ENCODE measurements around the gene GIMAP5. TPM values are rescaled to one million over a fixed set of nuclear protein-coding genes. Genes with fewer than 3 reads are reported as not detected.

The GIMAP5 gene
- total RNA-seq, 1 experiment from 2014 or later: 0.24 TPM

DNA sequence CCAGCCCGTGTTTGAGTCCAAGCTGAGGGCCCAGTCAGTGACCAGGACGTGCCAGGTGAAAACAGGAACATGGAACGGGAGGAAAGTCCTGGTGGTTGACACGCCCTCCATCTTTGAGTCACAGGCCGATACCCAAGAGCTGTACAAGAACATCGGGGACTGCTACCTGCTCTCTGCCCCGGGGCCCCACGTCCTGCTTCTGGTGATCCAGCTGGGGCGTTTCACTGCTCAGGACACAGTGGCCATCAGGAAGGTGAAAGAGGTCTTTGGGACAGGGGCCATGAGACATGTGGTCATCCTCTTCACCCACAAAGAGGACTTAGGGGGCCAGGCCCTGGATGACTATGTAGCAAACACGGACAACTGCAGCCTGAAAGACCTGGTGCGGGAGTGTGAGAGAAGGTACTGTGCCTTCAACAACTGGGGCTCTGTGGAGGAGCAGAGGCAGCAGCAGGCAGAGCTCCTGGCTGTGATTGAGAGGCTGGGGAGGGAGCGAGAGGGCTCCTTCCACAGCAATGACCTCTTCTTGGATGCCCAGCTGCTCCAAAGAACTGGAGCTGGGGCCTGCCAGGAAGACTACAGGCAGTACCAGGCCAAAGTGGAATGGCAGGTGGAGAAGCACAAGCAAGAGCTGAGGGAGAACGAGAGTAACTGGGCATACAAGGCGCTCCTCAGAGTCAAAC, 5.2 kb downstream of the GIMAP5 start (continued):
- TF ChIP-seq ATF6 (CRISPR knock-in tag; IDR thresholded peaks at IDR 0.05) (no peak), ELF4 (CRISPR knock-in tag; IDR thresholded peaks at IDR 0.05; ENCODE audit: low read depth) (no peak), GRHL2 (CRISPR knock-in tag; IDR thresholded peaks at IDR 0.05; ENCODE audit: insufficient replicate concordance, severe bottlenecking) (no peak)
- TF ChIP-seq, protein P1, sequence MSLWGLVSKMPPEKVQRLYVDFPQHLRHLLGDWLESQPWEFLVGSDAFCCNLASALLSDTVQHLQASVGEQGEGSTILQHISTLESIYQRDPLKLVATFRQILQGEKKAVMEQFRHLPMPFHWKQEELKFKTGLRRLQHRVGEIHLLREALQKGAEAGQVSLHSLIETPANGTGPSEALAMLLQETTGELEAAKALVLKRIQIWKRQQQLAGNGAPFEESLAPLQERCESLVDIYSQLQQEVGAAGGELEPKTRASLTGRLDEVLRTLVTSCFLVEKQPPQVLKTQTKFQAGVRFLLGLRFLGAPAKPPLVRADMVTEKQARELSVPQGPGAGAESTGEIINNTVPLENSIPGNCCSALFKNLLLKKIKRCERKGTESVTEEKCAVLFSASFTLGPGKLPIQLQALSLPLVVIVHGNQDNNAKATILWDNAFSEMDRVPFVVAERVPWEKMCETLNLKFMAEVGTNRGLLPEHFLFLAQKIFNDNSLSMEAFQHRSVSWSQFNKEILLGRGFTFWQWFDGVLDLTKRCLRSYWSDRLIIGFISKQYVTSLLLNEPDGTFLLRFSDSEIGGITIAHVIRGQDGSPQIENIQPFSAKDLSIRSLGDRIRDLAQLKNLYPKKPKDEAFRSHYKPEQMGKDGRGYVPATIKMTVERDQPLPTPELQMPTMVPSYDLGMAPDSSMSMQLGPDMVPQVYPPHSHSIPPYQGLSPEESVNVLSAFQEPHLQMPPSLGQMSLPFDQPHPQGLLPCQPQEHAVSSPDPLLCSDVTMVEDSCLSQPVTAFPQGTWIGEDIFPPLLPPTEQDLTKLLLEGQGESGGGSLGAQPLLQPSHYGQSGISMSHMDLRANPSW (CRISPR knock-in tag; conservative IDR thresholded peaks at IDR 0.05; ENCODE audit: low read depth): no peak
- TF ChIP-seq, protein P2, sequence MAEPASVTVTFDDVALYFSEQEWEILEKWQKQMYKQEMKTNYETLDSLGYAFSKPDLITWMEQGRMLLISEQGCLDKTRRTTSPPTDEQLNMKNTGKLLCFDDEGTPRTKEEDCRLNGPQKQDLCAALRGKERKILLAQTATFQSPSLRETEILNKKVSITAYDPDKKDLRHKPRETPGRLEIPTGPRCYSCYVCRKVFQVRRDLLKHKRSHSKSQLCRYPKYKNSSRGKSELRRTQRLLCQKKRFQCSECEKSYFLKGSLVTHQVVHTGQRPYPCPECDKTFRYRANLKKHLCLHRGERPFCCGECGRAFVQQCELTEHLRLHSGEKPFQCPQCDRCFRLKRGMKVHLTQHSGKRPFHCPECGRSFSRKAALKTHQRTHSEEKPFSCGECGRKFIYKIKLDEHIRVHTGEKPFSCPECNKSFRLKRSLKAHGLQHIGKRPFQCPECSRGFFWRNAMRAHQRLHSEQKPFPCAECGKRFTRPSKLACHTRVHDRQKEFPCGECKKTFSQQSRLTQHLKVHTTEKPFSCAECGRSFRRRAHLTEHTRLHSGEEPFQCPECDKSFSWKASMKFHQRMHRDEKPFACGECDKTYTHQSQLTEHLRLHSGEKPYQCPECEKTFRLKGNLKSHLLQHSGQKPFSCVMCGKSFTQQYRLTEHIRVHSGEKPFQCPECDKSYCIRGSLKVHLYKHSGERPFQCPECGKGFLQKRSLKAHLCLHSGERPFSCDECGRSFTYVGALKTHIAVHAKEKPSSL (CRISPR knock-in tag; conservative IDR thresholded peaks at IDR 0.05): no peak

DNA sequence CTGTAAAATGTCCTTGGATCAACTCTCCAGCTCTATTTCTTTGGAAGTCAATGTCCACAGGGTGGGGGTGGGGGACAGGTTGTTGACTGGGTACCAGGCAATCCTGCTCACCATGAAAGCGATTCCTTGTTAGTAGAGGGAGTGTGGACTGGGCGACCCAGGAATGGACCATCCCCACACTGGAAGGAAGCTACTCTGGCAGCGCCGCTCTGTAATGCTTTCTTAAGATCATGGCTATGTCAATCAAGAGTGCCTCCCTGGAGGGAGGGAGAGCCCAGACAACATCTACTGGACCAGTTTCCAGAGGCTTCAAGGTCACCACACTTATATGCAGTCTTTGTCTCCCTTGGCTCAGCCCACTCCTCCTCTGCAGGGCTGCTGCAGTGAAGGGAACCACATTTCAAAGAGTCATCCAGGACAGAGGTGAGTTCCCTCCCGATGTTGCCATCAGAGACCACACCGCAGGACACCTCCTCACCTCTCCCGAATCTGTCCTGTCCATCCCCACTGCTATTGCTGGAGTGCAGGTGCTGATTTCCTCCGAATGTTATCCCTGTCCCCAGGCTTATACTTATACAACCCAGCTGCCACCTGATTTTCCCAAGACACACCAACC, 6.9 kb downstream of the GIMAP5 start:
- H3K9me3 Mint-ChIP-seq: no peaks in the 10 kb centered on the region
- ATAC-seq (no peak), DNase-seq (ENCODE audit: low spot score) (no peak)
- no peak overlapping the region for H3K27ac Mint-ChIP-seq
- CTCF ChIA-PET: interaction anchor here (1.4 to 1.5 kb wide), 2 partner anchors 295 kb away, joined by 5 to 6 read pairs; no protein-coding TSS in a partner anchor
- H3K4me1 Mint-ChIP-seq: no peaks in the 10 kb centered on the region
- no peaks in the 10 kb centered on the region for H3K36me3 Mint-ChIP-seq
- peaks cover 100% of the 10 kb centered on the region for H3K27me3 Mint-ChIP-seq (ENCODE audit: low read depth)
- POLR2A ChIA-PET: interaction anchor here (0.6 kb wide), 1 partner anchor 175 kb away, joined by 3 read pairs; no protein-coding TSS in a partner anchor
- no peak overlapping the region for H3K4me3 Mint-ChIP-seq
- no peak for TF ChIP-seq ZNF671 (CRISPR knock-in tag; IDR thresholded peaks at IDR 0.05)

- ChIA-PET CTCF (interaction anchor here (1.4 kb wide), 1 partner anchor 296 kb away, joined by 5 read pairs; no protein-coding TSS in a partner anchor), POLR2A (no interaction called here)
- DNase-seq (ENCODE audit: low spot score) (no peak), ATAC-seq (no peak)
- H3K4me1 Mint-ChIP-seq: no peaks in the 10 kb centered on the region
- H3K4me3 Mint-ChIP-seq: no peak overlapping the region
- H3K36me3 Mint-ChIP-seq: no peaks in the 10 kb centered on the region
- no peak overlapping the region for H3K27ac Mint-ChIP-seq
- no peak for TF ChIP-seq RORB (CRISPR knock-in tag; IDR thresholded peaks at IDR 0.05)
- no peak for TF ChIP-seq ESRRA (CRISPR knock-in tag; IDR thresholded peaks at IDR 0.05; ENCODE audit: borderline replicate concordance)
- no peak for TF ChIP-seq ZNF416 (CRISPR knock-in tag; IDR thresholded peaks at IDR 0.05)
- TF ChIP-seq TCF7 (CRISPR knock-in tag; IDR thresholded peaks at IDR 0.05; ENCODE audit: low read depth): no peak
- no peak for TF ChIP-seq ZNF671 (CRISPR knock-in tag; IDR thresholded peaks at IDR 0.05)
- no peak for TF ChIP-seq ZNF281 (CRISPR knock-in tag; IDR thresholded peaks at IDR 0.05)
- no peak for TF ChIP-seq ERG (CRISPR knock-in tag; IDR thresholded peaks at IDR 0.05)
- H3K27me3 Mint-ChIP-seq (ENCODE audit: low read depth): peaks cover 100% of the 10 kb centered on the region
- no peaks in the 10 kb centered on the region for H3K9me3 Mint-ChIP-seq
Measured at GRCh38 chr7:150745086-150745485, 7.9 kb downstream of the GIMAP5 start.
